ENCODE measurements around the gene MTA1.
A peak's percentile ranks its signal among the peaks of the same experiment; 100 is the strongest.

Gene MTA1

GRCh38 chr14:105491366-105491973 lies 71.8 kb downstream of the MTA1 start:
- Histone ChIP-seq H3K36me3 (ENCODE audit: control insufficient read depth, insufficient read depth, low read length) (no peaks in the 10 kb centered on the region), H3K4me1 (ENCODE audit: control insufficient read depth, insufficient read depth, low read length) (peaks cover 4% of the 10 kb centered on the region), H3K9ac (ENCODE audit: low read length) (no peak overlapping the region), H3K27me3 (ENCODE audit: control insufficient read depth, insufficient read depth, low read length) (no peaks in the 10 kb centered on the region), H3K4me3 (ENCODE audit: low read length) (peak overlapping the region; percentile 74), H3K27ac (ENCODE audit: low read depth, low read length) (peak overlapping the region; percentile 79)

GRCh38 chr14:105492031-105492970 lies 72.7 kb downstream of the MTA1 start:
- no peaks in the 10 kb centered on the region for H3K36me3 ChIP-seq (ENCODE audit: control insufficient read depth, insufficient read depth, low read length)
- no peaks in the 10 kb centered on the region for H3K27me3 ChIP-seq (ENCODE audit: control insufficient read depth, insufficient read depth, low read length)
- no peak overlapping the region for H3K27ac ChIP-seq (ENCODE audit: low read depth, low read length)
- peak overlapping the region; percentile 32 for H3K4me3 ChIP-seq (ENCODE audit: low read length)
- no peak overlapping the region for H3K9ac ChIP-seq (ENCODE audit: low read length)
- peaks cover 4% of the 10 kb centered on the region for H3K4me1 ChIP-seq (ENCODE audit: control insufficient read depth, insufficient read depth, low read length)

DNA sequence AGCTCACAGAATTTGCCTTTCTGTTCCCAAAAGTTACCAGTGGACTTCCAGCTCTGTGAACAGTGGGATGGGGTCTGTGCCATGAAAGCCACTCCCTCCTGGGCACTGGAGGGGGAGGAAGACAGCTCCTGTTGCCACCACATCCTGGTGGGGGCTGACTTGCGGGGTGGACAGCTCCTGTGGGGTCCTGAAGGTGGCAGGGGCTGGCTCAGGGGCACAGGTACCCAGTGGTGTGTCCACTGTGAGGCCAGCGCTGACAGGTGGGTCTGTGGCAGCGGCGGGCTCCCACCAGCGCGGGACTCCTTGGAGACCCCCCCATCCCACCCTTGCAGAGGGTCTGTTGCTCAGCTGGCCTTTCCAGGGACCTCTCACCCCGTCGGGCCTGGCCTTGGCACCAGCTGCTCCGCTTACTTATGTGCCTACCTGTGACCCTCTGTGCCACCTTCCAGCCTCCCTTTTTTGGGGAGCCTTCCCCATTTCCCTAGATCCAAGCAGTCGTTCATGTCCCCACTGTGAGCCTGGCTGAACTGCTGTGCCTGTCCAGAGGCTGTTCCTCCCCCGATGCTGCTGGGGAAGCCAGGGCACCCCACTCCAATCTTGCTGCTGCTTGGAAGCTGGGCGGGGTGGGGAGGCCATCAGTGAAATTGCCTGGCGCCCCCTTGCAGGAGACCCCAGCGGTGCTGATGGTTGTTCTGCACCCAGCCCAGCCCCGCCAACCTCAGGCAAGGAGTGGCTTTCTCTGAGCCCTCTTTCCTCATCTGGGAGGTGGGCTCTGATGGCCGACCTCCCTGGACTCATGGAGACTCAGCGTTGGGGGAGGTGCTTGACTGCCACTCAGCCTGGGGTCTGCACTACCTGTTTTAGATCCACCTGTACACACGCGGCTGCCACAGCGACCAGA lies 73.6 kb downstream of the MTA1 start:
- Histone ChIP-seq H3K36me3 (ENCODE audit: control insufficient read depth, insufficient read depth, low read length) (no peaks in the 10 kb centered on the region), H3K4me1 (ENCODE audit: control insufficient read depth, insufficient read depth, low read length) (peaks cover 4% of the 10 kb centered on the region), H3K9ac (ENCODE audit: low read length) (no peak overlapping the region), H3K4me3 (ENCODE audit: low read length) (no peak overlapping the region), H3K27me3 (ENCODE audit: control insufficient read depth, insufficient read depth, low read length) (no peaks in the 10 kb centered on the region), H3K27ac (ENCODE audit: low read depth, low read length) (no peak overlapping the region)

DNA sequence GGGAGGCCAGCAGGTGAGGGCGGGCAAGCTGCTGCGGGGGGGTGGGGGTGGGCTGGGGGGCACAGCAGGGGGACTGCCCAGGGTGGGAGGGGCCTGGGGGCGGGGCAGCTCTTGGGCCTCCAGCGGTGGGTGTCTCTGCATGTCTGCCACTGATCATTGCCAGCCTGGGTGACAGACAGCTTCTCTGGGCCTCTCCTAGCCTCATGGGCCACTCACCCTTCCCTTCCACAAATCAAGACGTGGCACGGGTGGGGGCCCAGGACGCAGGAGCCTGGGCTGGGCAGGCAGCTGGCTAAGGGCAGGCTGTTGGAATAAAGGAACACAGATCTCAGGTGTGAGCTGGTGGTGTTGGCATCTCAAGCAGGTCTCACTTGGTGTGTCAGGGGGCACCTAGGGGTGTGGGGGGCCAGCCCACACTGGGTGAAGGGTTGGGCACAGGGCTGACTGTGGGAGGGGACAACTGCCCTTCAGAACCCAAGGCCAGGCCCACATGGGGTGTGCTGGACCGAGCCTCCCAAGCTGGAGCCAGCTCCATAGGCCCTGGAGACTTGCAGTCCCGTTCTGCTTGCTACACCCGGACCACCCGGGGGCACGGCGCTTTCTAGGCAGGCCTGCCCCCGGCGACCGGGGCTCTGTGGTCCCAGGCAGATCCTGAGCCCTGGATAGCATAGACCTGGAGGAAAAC lies 74.4 kb downstream of the MTA1 start:
- Histone ChIP-seq H3K27ac (ENCODE audit: low read depth, low read length) (no peak overlapping the region), H3K9ac (ENCODE audit: low read length) (no peak overlapping the region), H3K4me3 (ENCODE audit: low read length) (no peak overlapping the region), H3K27me3 (ENCODE audit: control insufficient read depth, insufficient read depth, low read length) (no peaks in the 10 kb centered on the region), H3K4me1 (ENCODE audit: control insufficient read depth, insufficient read depth, low read length) (peaks cover 4% of the 10 kb centered on the region), H3K36me3 (ENCODE audit: control insufficient read depth, insufficient read depth, low read length) (no peaks in the 10 kb centered on the region)

DNA sequence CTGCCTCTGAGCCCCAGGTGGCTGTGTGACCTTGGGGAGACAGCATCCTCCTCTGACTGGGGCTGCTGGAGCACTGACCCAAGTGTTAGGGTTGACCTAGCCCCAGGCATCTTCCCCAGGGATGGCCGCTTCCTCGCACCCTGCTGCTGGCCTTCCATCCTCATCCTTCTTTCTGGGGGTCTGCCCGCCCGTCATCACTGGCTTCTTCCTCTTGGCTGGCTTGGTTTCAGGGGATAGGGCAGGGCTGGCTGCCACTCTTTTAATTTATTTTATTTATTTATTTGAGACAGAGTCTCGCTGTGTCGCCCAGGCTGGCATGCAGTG lies 74.9 kb downstream of the MTA1 start:
- Histone ChIP-seq H3K36me3 (ENCODE audit: control insufficient read depth, insufficient read depth, low read length) (no peaks in the 10 kb centered on the region), H3K4me1 (ENCODE audit: control insufficient read depth, insufficient read depth, low read length) (no peaks in the 10 kb centered on the region), H3K27ac (ENCODE audit: low read depth, low read length) (no peak overlapping the region), H3K4me3 (ENCODE audit: low read length) (no peak overlapping the region), H3K9ac (ENCODE audit: low read length) (no peak overlapping the region), H3K27me3 (ENCODE audit: control insufficient read depth, insufficient read depth, low read length) (no peaks in the 10 kb centered on the region)

DNA sequence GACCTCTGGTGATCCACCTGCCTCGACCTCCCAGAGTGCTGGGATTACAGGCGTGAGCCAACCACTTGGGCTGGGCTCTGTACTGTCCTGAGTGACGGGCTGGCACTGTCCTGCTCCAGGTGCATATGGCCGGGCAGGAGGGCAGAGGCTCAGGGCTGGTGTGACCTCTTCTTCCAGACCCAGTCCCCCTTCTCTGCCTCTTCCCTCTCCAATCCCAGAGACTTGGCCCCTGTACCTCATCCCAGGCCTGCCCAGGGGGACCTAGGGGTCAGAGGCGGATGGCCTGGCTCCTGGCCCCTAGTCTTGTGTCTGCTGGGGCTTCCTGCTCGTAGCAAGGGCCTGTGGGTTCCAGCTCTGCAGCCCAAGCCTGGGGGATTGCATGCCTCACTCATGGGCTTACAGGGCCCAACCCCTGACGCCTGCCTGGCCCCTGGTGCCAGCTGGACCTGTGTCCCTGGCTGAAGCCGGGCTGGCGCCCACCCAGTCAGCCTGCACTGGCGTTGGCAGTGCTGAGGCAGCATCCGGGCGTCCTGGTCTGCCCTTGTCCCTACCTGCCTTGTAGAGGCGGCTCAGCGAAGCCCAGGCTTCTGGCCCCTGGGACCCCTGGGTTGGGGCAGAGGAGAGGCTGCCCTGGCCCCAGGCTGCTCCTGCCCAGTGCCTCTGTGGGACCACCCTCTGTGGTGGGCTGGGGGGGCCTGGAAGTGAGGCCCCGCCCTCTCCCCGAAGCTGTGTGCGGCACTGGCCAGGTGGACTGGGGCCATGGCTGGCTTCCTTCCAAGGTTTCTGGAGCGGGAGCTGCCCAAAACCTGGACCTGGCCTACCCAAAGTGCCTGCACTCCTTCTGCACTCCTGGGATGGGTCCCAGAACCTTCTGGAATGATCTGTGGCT lies 75.7 kb downstream of the MTA1 start:
- Histone ChIP-seq H3K9ac (ENCODE audit: low read length) (no peak overlapping the region), H3K4me1 (ENCODE audit: control insufficient read depth, insufficient read depth, low read length) (no peaks in the 10 kb centered on the region), H3K27me3 (ENCODE audit: control insufficient read depth, insufficient read depth, low read length) (no peaks in the 10 kb centered on the region), H3K36me3 (ENCODE audit: control insufficient read depth, insufficient read depth, low read length) (no peaks in the 10 kb centered on the region), H3K27ac (ENCODE audit: low read depth, low read length) (no peak overlapping the region), H3K4me3 (ENCODE audit: low read length) (no peak overlapping the region)

DNA sequence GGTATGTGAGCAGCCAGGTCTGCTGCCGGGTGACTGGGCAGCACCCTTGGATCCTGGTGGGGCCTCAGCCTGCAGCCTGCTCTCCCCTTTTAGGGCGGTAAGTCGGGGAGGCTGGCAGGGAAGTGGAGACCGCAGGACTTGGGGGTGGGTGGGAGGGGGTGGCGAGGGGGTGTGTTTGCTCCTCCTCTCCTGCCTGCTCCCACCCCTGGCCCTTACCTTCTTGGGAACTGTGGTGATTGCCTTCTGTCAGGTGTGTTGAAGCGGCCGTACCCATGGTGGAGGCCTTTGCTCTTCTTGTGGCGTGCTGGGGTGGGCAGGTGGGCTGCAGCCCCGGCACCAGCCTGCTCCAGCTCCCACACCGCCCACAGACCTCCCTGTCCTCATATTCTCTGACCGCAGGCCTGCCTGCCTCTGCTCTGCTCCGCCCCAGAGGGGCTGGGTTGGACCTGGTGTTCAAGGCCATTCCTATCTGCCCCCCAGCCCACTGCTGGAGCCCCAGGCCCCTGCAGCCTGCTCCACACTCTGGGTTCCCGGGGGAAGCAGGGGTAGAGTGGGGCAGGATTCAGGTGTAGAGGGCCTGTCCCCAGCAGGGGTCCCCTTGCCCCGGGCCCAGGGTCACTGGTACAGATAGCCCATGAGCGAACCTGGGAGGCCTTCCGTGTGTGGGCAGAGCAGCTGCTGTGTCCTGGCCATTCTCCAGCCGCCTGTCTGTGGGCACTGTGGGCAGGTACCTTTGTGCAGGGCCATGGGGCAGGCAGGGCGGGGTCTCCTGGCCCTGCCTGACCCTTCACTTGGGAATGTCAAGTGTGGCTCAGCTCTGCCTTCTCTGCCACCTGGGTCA lies 76.6 kb downstream of the MTA1 start:
- H3K4me1 ChIP-seq (ENCODE audit: control insufficient read depth, insufficient read depth, low read length) = no peaks in the 10 kb centered on the region
- H3K4me3 ChIP-seq (ENCODE audit: low read length) = no peak overlapping the region
- H3K36me3 ChIP-seq (ENCODE audit: control insufficient read depth, insufficient read depth, low read length) = no peaks in the 10 kb centered on the region
- no peaks in the 10 kb centered on the region for H3K27me3 ChIP-seq (ENCODE audit: control insufficient read depth, insufficient read depth, low read length)
- H3K9ac ChIP-seq (ENCODE audit: low read length) = no peak overlapping the region
- no peak overlapping the region for H3K27ac ChIP-seq (ENCODE audit: low read depth, low read length)

DNA sequence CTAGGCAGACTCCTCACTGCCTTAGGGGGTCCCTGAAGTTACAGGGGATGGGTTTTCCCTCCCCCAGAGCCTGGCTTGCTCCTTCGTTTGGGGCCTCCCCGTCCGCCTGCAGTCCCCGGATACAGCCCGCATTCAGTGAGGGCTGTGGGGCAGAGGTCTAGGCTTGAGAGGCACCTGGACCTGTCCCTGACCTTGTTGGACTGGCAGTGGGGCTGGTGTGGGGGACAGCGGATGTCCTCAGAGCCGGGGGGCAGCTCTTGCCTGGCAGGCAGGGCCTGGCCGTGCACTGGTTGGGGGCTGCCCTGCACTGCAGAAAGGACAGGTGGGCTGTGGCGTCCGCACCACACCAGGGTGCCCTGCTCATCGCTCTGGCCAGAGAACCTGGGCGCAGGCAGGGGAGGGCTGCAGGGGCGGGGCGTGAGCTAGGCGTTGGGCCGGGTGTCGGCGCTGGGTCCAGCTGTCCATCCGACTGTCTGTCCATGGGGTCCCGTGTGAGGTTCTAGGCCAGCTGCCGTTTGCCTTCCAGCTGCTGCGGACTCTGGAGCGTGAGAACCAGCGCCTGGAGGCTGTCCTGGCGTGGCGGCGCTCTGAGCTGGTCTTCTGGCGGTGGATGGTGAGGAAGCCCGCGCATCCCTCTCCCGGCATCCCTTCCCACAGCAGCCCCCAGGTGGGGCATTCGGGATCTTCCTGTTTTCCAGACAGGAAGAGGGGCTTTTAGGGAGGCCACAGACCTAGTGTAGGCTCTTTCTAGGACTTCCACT lies 77.4 kb downstream of the MTA1 start:
- H3K36me3 ChIP-seq (ENCODE audit: control insufficient read depth, insufficient read depth, low read length) = no peaks in the 10 kb centered on the region
- no peak overlapping the region for H3K27ac ChIP-seq (ENCODE audit: low read depth, low read length)
- no peaks in the 10 kb centered on the region for H3K4me1 ChIP-seq (ENCODE audit: control insufficient read depth, insufficient read depth, low read length)
- H3K9ac ChIP-seq (ENCODE audit: low read length) = no peak overlapping the region
- no peaks in the 10 kb centered on the region for H3K27me3 ChIP-seq (ENCODE audit: control insufficient read depth, insufficient read depth, low read length)
- H3K4me3 ChIP-seq (ENCODE audit: low read length) = no peak overlapping the region

DNA sequence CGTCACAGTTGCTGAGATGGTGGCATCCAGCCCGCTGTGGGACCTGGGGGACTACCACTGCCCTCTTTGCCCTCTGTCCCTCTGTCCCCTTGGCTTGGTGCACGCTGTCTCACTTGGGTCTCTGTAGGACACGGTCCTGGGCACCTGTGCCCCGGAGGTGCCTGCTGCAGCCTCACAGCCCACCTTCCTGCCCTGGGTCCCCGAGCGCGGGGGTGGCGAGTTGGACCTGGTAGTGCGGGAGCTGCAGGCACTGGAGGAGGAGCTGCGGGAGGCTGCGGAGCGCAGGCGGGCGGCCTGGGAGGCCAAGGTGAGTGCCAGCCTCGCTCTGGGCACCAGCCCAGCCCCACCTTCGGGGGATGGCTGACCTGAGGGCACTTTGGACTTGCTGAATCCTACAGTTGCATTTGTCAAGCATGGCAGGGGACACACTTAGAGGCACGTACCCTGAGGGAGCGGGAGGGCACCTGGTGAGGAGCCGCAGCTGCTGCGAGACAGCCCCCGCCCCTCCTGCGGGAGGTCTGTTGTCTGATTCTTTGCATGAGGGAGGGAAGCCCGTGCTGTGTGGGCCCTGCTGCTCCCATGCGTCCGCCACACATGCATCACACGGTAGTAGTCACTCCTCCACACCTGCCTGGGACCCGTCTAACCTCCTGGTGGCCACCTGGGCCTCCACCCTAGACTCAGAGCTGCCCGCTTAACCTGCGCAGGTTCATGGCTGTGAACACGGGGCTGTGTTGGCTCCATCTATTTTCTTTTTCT lies 78.2 kb downstream of the MTA1 start:
- no peaks in the 10 kb centered on the region for H3K27me3 ChIP-seq (ENCODE audit: control insufficient read depth, insufficient read depth, low read length)
- no peak overlapping the region for H3K4me3 ChIP-seq (ENCODE audit: low read length)
- no peak overlapping the region for H3K9ac ChIP-seq (ENCODE audit: low read length)
- H3K4me1 ChIP-seq (ENCODE audit: control insufficient read depth, insufficient read depth, low read length) = no peaks in the 10 kb centered on the region
- no peak overlapping the region for H3K27ac ChIP-seq (ENCODE audit: low read depth, low read length)
- H3K36me3 ChIP-seq (ENCODE audit: control insufficient read depth, insufficient read depth, low read length) = no peaks in the 10 kb centered on the region
